DLD1 (cell line): ENCODE measurements around the gene ECPAS.
"Not testable (repeated sequence)": the region's sequence is repeated elsewhere in the genome, so short reads cannot be mapped to it uniquely, and the experiment has no call there.

Experiments used
- in situ Hi-C: cut with HindIII; loops from 2 replicates; pipeline ENCODE4 v1.10.0; 2017; ENCODE audit warnings: low sequenced_read_pairs

The ECPAS gene

DNA sequence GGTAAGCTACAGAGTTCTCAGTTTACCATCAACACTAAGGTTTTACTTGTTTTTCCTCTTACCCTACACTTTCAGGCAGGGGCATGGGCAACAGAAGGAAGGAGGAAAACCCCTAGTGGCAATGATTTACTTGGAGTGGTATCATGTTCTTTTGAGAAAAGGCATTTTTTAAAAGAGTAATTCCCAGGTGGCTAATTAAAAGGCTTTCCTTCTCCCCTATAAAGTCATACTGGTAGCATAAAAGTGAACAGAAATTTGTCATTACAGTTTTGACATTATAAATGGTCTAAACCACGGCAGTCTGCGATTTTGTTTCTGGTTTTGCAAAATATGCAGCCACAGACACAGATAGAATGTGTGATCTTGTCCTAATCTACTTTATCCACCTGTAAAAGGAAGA is 123.3 kb downstream of the ECPAS start:
- in situ Hi-C loops = no loop called here

DNA sequence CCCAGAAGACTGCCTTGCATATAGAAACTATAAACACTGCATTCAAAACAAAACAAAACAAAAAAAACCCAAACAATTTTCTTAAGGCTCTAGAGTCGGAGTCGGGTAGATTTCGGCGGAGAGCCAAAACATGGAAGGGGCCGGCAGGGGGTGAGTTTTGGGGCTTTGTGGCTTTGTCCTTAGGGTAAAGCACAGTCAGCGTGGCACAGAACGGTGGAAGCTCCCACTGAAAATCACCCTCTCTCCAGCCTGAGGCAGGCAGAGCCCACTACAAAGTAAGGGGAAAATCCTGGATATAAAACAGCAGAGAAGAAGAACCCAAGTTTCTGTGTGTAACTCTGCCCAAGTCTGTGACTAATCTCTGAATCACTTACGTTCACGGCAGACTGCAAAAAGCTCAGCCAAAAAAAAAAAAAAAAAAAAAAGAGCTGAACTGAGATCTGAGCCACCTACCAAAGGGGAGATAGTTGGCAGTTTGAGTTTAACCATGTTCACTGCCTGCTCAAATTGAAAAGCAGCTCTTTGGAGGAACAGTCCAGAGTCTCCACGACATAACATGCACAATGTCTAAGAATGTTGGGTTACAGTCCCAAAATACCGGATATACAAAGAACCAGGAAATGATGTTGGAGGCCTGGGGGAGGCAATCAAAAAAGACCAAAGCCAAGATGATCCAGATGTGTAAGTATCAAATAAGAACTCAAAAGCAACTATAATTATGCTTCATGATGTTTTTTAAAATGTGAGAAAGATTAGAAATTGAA is 127.5 kb downstream of the ECPAS start:
- in situ Hi-C loops = no loop called here

DNA sequence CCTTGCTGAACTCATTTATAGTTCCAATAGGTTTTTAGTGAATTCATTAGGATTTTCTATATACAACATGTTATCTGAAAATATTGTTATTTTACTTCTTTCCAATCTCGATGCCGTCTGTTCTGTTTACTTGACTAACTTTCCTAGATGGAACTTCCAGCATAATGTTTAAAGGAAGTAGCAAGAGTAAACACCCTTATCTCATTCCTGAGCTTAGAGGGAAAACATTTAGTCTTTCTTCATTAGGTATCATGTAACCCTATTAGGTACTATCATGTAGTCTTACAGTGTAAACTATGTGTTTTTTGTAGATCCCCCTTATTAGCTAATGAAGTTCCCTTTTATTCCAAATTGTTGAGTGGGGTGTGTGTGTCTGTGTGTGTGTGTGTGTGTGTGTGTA is 131.6 kb downstream of the ECPAS start:
- in situ Hi-C loops = no loop called here

DNA sequence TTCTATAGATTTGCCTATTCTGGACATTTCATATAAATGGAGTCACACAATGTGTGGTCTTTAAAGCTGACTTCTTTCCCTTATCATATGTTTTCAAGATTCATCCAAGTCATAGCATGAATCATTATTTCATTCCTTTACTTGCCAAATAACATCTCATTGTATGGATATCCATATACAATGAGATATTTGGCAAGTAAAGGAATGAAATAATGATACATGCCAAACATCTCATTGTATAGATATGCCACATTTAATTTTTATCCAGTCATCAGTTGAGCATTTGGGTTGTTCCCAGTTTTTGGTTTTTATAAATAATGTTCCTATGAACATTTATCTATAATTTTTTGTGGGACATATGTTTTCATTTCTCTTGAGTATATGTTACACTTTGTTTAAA is 133.6 kb downstream of the ECPAS start:
- in situ Hi-C loops = no loop called here

DNA sequence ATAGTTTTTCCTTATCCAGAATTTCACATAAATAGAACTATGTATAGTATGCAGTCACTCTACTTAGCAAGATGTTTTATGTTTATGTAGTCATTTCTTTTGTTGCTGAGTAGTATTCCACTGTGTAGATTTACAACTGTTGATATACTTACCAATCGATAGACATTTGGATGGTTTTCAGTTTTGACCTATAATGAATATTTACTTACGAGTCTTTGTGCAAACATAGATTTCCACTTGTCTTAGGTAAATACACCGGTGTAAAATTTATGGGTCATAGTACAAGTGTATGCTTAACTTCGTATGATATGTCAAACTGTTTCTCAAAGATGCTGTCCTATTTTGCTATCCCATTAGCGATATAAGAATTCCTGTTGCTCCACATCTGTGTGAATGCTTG is 134.4 kb downstream of the ECPAS start:
- in situ Hi-C loops = no loop called here

DNA sequence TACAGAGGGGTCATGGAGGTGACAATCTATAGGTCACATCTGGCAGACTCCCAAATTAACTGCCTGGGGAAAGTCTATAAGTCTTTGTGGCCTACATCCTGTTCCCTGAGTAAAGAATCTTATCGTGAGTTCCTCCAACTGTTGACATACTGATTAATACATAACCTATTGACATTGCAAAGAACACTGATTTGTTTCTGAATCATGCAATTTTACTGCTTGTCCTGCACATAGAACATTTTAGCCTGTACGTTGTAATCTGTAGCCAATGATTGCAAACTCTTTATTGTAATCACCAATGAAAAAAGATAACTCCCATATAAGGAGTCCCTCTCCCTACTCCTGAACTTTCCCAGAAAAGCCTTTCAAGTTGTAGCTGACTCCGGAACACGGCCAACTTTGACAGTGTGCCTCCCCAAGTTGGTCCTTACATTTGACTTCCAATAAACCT is 135.3 kb downstream of the ECPAS start:
- in situ Hi-C loops = no loop called here

DNA sequence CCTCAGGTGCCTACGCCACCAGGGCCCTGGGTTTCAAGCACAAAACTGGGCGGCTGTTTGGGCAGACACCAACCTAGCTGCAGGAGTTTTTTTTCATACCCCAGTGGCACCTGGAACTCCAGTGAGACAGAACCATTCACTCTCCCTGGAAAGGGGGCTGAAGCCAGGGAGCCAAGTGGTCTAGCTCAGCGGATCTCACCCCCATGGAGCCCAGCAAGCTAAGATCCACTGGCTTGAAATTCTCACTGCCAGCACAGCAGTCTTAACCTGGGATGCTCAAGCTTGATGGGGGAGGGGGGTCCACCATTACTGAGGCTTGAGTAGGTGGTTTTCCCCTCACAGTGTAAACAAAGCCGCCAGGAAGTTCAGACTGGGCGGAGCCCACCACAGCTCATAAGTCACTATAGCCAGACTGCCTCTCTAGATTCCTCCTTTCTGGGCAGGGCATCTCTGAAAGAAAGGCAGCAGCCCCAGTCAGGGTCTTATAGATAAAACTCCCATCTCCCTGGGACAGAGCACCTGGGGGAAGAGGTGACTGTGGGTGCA is 149.8 kb downstream of the ECPAS start:
- in situ Hi-C loops = not testable (repeated sequence)

DNA sequence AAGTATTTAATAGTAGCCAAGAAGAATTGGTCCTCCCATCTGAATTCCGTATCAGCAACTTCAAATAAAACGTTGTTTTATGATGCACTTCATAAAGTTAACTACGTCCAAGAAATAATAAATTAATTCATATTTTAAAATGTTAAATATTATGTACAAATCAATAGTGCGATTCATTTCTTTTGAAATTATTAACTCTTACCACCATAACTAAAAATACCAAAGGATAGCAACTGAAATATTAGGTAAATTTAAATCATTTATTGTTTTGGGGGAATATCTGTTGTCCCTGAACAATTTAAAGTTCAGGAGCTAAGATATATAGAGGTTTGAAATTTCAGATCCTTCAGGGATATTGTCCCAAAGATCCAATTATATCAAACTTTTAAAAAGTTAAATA is 154.1 kb downstream of the ECPAS start, which contains the start of gene OR2K2:
Gene OR2K2 (minus strand): TSS at position 101 of the 400 bp plus-strand sequence. CDS start 1,791 bp downstream, outside the sequence.
- in situ Hi-C loops = no loop called here

DNA sequence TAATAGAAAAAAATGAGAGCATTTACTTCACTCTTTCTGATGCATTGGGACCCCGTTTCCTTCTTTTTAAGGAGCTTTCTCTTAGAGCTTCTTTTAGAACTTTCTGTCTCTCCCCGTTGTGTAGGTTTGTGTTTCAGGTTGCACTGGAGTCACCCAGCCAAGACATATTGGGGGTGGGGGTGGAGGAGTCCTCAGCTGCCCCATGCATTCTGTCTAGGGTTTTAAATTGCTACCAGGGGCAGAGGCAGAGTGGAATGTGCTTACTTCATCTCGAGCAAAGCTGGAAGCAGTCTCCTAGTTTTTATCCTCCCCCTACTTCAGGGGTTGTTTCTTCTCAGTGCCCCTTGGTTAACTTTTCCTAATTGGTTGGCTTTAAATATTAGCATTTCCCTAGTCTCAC is 163.6 kb downstream of the ECPAS start:
- in situ Hi-C loops = no loop called here

DNA sequence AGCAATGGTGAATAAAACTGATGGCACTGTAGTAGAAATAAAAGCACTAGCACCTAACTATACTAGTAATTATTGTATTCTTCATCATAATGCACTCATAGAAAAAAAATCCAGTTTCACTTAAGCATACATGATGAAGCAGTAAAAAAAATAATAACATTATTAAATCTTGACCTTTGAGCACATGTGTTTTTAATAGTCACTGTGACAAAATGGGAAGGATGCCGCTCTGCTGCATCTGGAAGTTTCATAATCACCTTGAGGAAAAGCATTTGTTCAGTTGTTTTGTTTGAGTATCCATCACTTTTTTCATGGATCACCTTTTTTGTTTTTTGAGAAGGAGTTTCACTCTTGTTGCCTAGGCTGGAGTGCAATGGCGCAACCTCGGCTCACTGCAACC is 167.4 kb downstream of the ECPAS start:
- in situ Hi-C loops = no loop called here
